Eye (tissue), 1 donor: ENCODE results near the gene NPFFR1.

Experiments used
- DNase-seq: peaks from one replicate; pipeline ENCODE4 v3.0.0-alpha.2; 2015

Gene NPFFR1

GRCh38 chr10:70212879-70213278 is 70.9 kb downstream of the NPFFR1 start:
- DNase-seq: no peak

DNA sequence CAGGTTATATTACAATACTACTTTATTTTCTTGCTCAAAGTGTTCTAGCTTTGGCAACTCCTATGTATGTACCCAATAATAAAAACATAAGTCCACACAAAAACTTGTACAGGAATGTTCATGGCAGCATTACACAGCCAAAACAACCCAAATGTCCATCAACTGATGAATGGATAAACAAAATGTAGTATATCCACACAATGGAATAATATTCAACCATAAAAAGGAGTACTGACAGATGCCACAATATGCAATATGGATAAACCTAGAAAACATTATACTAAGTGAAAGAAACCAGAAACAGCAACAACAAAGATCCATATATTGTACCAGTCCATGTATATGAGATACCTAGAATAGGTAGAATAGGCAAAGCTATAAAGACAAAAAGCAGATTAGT is 71.5 kb downstream of the NPFFR1 start:
- no peak for DNase-seq

- no peak for DNase-seq
Observed at GRCh38 chr10:70206762-70207161, 77.0 kb downstream of the NPFFR1 start.

GRCh38 chr10:70201105-70201504 is 82.7 kb downstream of the NPFFR1 start:
- no peak for DNase-seq

- no peak for DNase-seq
Observed at GRCh38 chr10:70198696-70199466, 84.9 kb downstream of the NPFFR1 start.
